Upper lobe of left lung (tissue), 6 donors: ENCODE measurements around the gene SPATS1. TPM values are rescaled to one million over a fixed set of nuclear protein-coding genes. Genes with fewer than 3 reads are reported as not detected.

Experiments used
- ATAC-seq, 2 donors: fragments of 200-7000 bp; cut with Tn5 transposase; one replicate each; pipeline ENCODE4 v1.9.1; 2022; ENCODE audit warnings: mild to moderate bottlenecking in 2 of 2, moderate library complexity in 2 of 2; ENCODE audit not compliant: low FRiP score in 2 of 2
- DNase-seq, 2 donors: peaks; one replicate each; pipeline ENCODE4 v3.0.0-alpha.2; 2019 to 2020
- H3K27ac ChIP-seq, 4 donors: fragments of 200-600 bp; sonication (generic); one replicate each; pipeline ENCODE4 v1.5.1; 2016 to 2019
- H3K27me3 ChIP-seq, 4 donors: fragments of 200-600 bp; sonication (generic); one replicate each; pipeline ENCODE4 v1.5.1; 2017 to 2019
- H3K36me3 ChIP-seq, 4 donors: fragments of 200-600 bp; sonication (generic); one replicate each; pipeline ENCODE4 v1.5.1; 2016 to 2019
- H3K4me1 ChIP-seq, 4 donors: fragments of 200-600 bp; sonication (generic); one replicate each; pipeline ENCODE4 v1.5.1; 2018 to 2019
- H3K4me3 ChIP-seq, 4 donors: fragments of 200-600 bp; sonication (generic); one replicate each; pipeline ENCODE4 v1.5.1; 2017 to 2019; ENCODE audit warnings: mild to moderate bottlenecking in 2 of 4, moderate library complexity in 1 of 4
- H3K9me3 ChIP-seq, 4 donors: fragments of 200-600 bp; sonication (generic); one replicate each; pipeline ENCODE4 v1.5.1; 2018 to 2019
- EP300 ChIP-seq, 4 donors: sonication (generic); formaldehyde crosslinking; IDR thresholded peaks; one replicate each; pipeline ENCODE4 v1.5.1; 2017; ENCODE audit warnings: antibody characterized with exemption in 4 of 4, control low read depth in 2 of 4
- POLR2A ChIP-seq, 4 donors: fragments of 450-650 bp; IDR thresholded peaks; one replicate each; pipeline ENCODE4 v1.5.1; 2016 to 2017; ENCODE audit warnings: antibody characterized with exemption in 4 of 4, mild to moderate bottlenecking in 2 of 4
- POLR2AphosphoS5 ChIP-seq, 2 donors: sonication (generic); formaldehyde crosslinking; IDR thresholded peaks; one replicate each; pipeline ENCODE4 v1.5.1; 2017; ENCODE audit warnings: antibody characterized with exemption in 2 of 2
- WGBS, 2 donors: methylation state at CpG; one replicate each; pipeline ENCODE4 v1.1.5; 2017 to 2018; 5-methylcytosine and 5-hydroxymethylcytosine counted together
- total RNA-seq, 6 donors: library from RNA; depleted of rRNA in 4 of 6; stranded (reverse); fragments of >200 nt in 4 of 6; gene quantifications; one replicate each; pipeline versions ENCODE4 v1.1.0 to v1.2.1, GENCODE V29; 2016 to 2021
- TF ChIP-seq, protein P1 (sequence below), 6 experiments: fragments of 450-650 bp in 4 of 6; fragments of 200-600 bp in 2 of 6; sonication (generic) in 2 of 6; IDR thresholded peaks; one replicate each; pipeline ENCODE4 v1.5.1; 2016 to 2019; ENCODE audit warnings: antibody characterized with exemption in 6 of 6
- donor health status: DM: no; HTN: no; CAD: no; lungs with moderate emphysema.
- donor health status: DM: no; HTN: yes; CAD: no; lungs with severe emphysema.

SPATS1 gene
- total RNA-seq, 6 donors from 2014 or later = 0.91 to 2.2 (median 1.6) TPM; not detected in 3

DNA sequence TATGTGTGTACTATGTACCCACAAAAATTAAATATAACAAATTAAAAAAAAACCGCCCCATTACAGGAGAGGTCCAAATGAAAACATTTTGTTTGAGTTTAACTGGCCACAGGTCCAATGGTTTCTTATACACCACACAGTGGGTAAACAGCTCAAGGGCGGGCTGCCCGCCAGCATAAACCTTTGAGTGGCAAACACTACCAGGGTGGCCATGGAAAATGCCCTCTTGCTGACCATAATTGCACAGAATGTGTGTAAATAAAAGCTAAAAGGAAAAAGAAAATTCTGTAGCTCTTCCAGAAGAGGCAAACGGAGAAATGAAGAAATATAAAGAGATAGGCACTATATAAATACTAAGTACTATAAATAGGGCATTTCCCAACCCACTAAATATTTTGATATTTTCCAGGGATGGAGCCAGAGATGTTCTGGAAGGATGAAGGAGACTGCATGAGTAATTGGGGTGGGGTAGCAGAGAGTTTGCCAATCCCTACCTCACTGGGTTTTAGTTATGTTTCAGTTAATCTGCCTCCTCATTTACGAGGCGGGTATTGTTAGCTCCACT is 44.0 kb downstream of the SPATS1 start:
- TF ChIP-seq, protein P1, sequence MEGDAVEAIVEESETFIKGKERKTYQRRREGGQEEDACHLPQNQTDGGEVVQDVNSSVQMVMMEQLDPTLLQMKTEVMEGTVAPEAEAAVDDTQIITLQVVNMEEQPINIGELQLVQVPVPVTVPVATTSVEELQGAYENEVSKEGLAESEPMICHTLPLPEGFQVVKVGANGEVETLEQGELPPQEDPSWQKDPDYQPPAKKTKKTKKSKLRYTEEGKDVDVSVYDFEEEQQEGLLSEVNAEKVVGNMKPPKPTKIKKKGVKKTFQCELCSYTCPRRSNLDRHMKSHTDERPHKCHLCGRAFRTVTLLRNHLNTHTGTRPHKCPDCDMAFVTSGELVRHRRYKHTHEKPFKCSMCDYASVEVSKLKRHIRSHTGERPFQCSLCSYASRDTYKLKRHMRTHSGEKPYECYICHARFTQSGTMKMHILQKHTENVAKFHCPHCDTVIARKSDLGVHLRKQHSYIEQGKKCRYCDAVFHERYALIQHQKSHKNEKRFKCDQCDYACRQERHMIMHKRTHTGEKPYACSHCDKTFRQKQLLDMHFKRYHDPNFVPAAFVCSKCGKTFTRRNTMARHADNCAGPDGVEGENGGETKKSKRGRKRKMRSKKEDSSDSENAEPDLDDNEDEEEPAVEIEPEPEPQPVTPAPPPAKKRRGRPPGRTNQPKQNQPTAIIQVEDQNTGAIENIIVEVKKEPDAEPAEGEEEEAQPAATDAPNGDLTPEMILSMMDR (IDR thresholded peaks at IDR 0.05) = no peak
- no peak for TF ChIP-seq EP300 (IDR thresholded peaks at IDR 0.05)
- Histone ChIP-seq H3K27ac (peak overlapping the region; percentile 95 to 99 (median 97)), H3K4me1 (peaks cover 29 to 43% (median 31%) of the 10 kb centered on the region in 4 donors), H3K9me3 (no peaks in the 10 kb centered on the region), H3K27me3 (no peaks in the 10 kb centered on the region), H3K36me3 (peaks cover 0 to 10% (median 3%) of the 10 kb centered on the region in 4 donors), H3K4me3 (peak overlapping the region in 3 of 4 donors; percentile 88 to 89 (median 88))
- DNase-seq (peak in 1 of 2 donors; percentile 79), ATAC-seq (peak; percentile 34 to 71)
- 49 to 51% methylated on average over 6 of the region's 6 CpGs for WGBS, 2 donors

DNA sequence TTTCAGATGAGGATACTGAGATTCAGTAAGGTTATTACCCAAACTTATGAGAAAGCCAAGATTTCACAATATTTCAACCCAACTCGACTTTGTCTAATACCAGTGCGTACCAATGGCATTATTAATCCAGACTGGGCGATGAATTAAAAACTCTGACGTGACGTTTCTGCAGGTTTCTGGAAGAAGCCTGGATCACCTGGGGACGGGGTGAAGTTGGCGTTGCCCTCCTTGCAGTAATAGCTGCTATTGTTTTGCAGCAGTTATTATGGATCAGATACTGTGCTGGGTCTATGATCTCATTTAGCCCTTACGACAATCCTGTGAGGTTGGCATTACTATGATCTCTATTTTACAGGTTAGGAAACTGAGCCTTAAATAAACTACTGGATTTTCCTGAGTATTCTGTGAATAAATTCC is 44.5 kb downstream of the SPATS1 start:
- TF ChIP-seq EP300 (IDR thresholded peaks at IDR 0.05) = no peak
- no peak for DNase-seq
- H3K4me3 ChIP-seq = peak overlapping the region; percentile 77 to 89 (median 88)
- 8 to 17% methylated on average over 6 to 8 of the region's 8 CpGs for WGBS, 2 donors
- peak; percentile 26 to 40 for ATAC-seq
- no peaks in the 10 kb centered on the region for H3K27me3 ChIP-seq
- H3K9me3 ChIP-seq = no peaks in the 10 kb centered on the region
- H3K4me1 ChIP-seq = peaks cover 29 to 38% (median 30%) of the 10 kb centered on the region in 4 donors
- H3K36me3 ChIP-seq = peaks cover 0 to 15% (median 6%) of the 10 kb centered on the region in 4 donors
- H3K27ac ChIP-seq = peak overlapping the region; percentile 95 to 99 (median 97)

DNA sequence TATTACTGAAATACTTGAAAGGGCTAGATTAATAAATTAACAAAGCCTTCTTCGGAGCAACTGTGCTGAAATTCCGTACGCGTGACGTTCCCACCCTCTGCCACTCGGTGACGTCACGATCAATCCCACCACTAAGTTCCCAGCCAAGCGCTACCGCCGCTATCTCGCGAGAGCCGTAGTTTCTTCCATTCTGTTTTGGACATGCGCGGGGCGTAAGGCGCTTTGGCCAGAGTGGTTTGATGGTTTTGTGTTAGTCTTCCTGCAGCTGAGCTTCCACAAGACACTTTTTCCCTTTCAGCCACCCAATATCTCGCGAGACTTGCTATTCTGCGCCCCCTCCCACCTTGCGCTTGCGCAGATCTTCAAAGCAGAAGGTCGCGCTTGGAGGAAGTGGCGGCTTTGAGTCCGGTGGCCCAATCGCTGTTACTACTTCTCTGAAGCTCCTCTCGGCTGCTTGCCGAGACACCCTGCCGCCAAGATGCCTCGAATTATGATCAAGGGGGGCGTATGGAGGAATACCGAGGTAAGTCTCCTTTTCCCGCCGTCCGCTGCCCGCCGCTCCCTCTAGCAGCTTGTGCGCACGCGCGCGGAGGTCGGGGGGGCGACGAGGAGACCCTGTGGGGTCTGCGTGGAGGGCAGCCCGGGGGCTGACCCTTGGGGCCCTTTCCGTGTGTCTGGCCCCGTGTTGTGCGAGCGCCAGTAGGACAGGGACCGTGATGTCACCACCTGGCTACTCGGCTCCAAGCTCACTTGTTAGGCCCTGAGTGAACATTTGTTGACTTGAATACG is 45.1 kb downstream of the SPATS1 start, which contains the start of gene CDC5L:
TSS of gene CDC5L (plus strand) at position 361 of the 789 bp plus-strand sequence. CDS start at position 479, 118 bp downstream.
- 1% methylated on average over 18 to 37 of the region's 56 CpGs for WGBS, 2 donors
- H3K4me3 ChIP-seq = peak within 1 kb of the TSS; percentile 77 to 89 (median 88)
- TF ChIP-seq, protein P1 (IDR thresholded peaks at IDR 0.05) = peak in 2 of 6 experiments; percentile 15 to 20
- TF ChIP-seq EP300 (IDR thresholded peaks at IDR 0.05) (peak in 1 of 4 donors; percentile 1), POLR2AphosphoS5 (IDR thresholded peaks at IDR 0.05) (peak; percentile 87 to 90), POLR2A (IDR thresholded peaks at IDR 0.05) (peak in 3 of 4 donors; percentile 73 to 93 (median 85))

DNA sequence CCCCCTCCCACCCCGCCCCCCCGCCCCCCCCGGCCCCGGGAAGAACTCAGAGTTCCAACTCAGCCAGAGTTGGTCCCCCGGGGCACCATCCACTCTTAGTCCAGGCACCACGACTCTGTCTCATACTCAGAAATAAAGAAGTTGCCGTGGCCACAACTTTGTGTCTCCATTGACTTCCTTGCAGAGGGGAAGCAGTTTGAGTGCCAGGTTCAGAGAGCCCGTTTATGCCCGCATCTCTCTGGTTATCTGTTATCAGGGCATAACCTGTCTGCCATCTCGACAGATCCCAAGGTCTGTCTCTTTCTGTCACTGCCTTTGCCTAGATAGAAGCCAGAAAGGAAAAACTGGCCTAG is 45.7 kb downstream of the SPATS1 start:
- no peak for DNase-seq
- Histone ChIP-seq H3K27ac (peak overlapping the region; percentile 95 to 99 (median 97)), H3K27me3 (no peaks in the 10 kb centered on the region)

More for the DNA sequence above, 45.1 kb downstream of the SPATS1 start, which contains the start of gene CDC5L:
- DNase-seq (peak; percentile 92 to 93), ATAC-seq (peak; percentile 91 to 92)
- H3K9me3 ChIP-seq = no peaks in the 10 kb centered on the region
- H3K27me3 ChIP-seq = no peaks in the 10 kb centered on the region
- peaks cover 4 to 21% (median 7%) of the 10 kb centered on the region in 4 donors for H3K36me3 ChIP-seq
- H3K4me1 ChIP-seq = peaks cover 29 to 34% (median 30%) of the 10 kb centered on the region in 4 donors
- peak within 1 kb of the TSS; percentile 95 to 99 (median 97) for H3K27ac ChIP-seq

More for the DNA sequence above, 45.7 kb downstream of the SPATS1 start:
- peaks cover 8 to 27% (median 11%) of the 10 kb centered on the region in 4 donors for H3K36me3 ChIP-seq
- H3K4me3 ChIP-seq = peak overlapping the region; percentile 77 to 89 (median 88)
- no peaks in the 10 kb centered on the region for H3K9me3 ChIP-seq
- ATAC-seq = no peak
- WGBS, 2 donors = 0 to 1% methylated on average over 4 to 8 of the region's 10 CpGs
- H3K4me1 ChIP-seq = peaks cover 29 to 34% (median 30%) of the 10 kb centered on the region in 4 donors
- TF ChIP-seq, protein P1 (IDR thresholded peaks at IDR 0.05) = no peak
- TF ChIP-seq POLR2A (IDR thresholded peaks at IDR 0.05) (no peak), EP300 (IDR thresholded peaks at IDR 0.05) (no peak), POLR2AphosphoS5 (IDR thresholded peaks at IDR 0.05) (no peak)
